ENCODE measurements around the gene SRGAP3.
A peak's percentile ranks its signal among the peaks of the same experiment; 100 is the strongest.
"Not testable (repeated sequence)": the region's sequence is repeated elsewhere in the genome, so short reads cannot be mapped to it uniquely, and the experiment has no call there.

The SRGAP3 gene

DNA sequence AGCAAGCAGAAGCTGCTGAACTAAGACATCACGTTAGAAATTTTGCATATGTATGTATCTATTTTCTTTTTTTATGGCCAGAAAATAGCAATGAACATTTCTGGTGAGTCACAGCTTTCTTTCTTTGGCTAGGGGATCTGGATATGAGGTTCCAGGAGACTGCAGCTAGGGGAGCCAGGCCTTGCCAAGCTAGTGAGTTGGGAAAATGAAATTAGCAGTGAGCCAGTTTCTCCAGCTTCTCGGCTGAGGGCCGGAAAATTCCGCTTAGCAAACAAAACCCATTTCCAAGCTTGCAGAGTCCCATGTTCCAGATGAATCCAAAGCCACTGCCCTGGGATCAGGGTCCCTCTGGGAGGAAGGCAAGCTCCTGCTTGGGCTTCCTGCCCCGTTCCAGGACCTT is 137.6 kb downstream of the SRGAP3 start:
- DNase-seq (ENCODE audit: low read depth), result peak; percentile 81

DNA sequence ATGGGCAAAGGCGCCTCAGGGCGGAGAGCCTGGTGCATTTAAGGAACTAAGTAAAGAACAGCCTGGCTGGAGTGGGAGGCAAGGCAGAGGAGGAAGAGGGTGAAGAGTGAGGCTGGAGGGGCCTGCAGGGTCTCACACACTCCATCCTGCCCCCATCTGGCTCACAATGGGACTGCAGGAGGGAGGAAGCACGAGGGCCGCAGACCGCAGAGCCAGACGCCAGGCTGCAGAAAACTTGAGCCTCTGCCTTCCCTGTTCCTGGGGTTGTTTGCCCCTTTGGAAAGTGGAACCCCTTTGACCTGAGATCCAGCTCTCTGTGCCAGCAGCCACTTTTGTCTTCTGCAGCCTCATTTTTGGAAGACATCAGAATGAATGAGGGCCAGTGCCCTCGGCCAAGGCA is 138.0 kb downstream of the SRGAP3 start:
- DNase-seq (ENCODE audit: low read depth), result no peak

DNA sequence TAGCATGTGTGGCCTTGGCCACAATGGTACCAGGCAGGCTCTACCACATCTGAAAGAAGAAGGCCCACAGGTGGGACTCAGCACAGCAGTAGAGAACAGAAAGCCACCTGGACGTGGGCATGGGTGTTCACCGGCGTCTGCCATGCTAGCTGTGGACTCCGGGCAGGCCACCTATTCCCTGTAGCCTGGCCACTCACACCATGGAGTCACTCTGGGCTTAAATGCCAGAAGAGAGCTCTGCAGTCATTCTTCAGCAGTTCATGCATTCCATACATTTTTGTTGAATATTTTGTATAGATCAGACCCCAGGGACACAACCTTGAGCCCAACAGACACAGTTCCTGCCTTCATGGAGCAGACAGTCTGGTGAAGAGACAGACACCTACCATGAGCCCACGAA is 138.6 kb downstream of the SRGAP3 start:
- DNase-seq (ENCODE audit: low read depth), result no peak

DNA sequence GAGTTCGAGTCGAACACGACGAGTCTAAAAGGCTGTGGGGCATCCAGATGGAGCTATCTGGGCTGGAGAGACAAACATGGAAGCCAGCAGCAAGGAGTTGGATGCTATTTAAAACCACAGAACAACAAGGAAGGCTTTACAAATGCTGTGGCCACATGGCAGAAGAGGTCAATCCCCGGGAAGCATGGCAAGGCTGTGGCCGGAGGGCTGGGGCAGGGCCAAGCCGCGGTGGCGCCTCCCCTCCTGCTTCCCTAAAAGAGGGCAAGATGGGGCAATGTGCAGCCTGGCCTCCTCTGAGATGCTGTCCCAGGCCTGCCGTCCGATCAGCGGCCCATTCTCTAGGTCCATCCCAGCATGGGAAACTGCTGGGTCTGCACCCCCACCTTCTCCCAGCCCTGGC is 139.1 kb downstream of the SRGAP3 start:
- DNase-seq (ENCODE audit: low read depth), result no peak

DNA sequence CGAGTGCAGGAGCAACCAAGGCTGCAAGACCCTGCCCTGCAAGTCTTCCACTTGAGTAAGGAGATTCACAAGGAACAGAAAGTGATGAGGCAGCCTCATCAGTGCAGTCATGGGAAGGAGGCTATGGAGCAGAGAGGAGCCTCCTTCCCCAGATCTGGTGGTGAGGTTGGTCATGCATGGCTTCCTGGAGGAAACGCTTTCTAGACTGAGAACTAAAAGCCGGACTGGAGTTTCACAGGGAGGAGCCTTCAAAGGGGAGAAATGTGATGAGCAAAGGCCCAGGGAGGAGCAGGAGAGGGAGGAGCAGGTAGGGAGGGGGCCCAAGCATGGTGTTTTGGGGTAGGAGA is 139.9 kb downstream of the SRGAP3 start:
- no peak for DNase-seq (ENCODE audit: low read depth)

DNA sequence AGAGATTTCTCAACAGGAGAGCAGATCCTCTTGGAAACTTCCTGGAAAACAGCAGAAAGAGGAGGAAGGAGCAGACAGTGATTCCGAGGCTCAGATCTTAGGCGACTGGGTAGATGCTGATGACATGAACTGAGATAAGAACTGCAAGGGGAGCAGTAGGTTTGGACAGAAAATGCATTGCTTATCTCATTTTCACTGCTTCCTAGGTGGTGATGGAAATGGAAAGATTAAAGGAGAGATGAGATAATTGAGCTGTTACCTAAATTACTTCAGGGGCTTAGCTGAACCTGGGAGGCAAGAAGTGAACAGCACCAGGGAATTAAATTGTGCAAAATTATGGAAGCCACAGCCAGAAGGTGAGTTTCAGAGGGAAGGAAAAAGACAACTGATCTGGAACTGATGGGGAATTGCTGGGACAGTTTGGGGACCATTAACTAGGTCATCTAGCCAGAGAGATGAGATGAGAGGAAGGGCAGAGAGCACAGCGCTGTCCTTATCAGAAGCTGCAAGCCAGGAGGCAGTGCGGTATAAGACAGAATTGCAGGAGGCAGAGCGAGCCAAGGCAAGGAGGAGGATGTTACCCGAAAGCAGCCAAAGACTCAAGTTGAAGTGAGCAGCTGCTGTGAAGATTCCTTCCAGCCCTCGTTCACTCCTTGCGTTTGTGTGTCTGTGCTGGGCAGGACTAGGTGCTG is 140.4 kb downstream of the SRGAP3 start:
- DNase-seq (ENCODE audit: low read depth), result no peak

DNA sequence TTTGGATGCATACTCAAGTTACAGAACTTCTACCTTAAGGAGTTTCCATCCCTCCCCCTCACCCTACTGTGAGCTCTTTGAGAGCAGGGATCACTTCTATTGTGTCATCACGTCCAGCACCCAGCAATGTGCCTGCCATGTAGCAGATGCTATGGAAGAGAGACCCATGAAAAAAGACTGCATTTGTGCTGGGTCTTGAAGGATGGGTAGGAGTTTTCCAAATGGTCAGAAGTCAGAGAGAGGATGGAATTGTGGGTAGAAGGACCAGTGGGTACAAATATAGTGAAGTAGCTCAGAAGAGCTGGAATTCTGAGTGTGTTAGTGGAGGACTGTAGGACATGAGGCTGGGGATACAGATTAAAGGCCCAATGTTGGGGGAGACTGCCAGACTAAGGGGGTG is 141.7 kb downstream of the SRGAP3 start:
- no peak for DNase-seq (ENCODE audit: low read depth)

DNA sequence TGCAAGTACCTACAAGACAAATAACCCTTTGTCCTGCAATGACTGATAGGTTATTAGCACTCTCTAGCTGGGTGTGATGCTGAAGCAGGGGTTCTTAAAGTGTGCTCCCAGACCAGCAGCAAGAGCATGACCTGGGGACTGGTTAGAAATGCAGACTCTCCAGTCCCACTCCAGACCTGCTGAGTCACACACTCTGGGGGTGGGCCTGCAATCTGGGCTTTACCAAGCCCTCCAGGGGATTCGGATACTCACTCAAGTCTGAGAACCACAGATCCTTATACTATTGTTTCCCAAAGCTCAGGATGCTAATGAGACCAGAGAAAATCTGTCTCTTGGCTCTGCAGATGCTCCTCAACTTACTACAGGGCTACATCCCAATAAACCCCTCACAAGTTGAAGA is 144.0 kb downstream of the SRGAP3 start:
- DNase-seq (ENCODE audit: low read depth), result no peak

DNA sequence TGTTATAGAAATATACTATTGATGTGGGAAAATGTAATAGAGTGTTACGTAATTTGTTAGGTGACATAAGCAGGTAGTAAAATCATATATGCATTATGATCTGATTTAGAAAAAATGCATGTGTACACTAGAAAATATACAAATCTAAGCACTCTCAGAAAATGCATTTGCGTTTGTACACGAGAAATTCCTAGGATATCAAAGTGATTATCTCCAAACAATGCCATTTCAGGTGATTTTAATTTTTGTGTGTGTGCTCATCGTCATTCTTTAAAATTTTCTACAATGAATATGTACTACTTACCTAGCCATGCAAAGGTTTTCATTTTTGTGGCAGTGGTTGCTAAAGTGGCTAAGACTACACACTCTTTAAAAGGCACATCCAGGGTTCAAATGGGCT is 145.3 kb downstream of the SRGAP3 start:
- DNase-seq (ENCODE audit: low read depth), result no peak

DNA sequence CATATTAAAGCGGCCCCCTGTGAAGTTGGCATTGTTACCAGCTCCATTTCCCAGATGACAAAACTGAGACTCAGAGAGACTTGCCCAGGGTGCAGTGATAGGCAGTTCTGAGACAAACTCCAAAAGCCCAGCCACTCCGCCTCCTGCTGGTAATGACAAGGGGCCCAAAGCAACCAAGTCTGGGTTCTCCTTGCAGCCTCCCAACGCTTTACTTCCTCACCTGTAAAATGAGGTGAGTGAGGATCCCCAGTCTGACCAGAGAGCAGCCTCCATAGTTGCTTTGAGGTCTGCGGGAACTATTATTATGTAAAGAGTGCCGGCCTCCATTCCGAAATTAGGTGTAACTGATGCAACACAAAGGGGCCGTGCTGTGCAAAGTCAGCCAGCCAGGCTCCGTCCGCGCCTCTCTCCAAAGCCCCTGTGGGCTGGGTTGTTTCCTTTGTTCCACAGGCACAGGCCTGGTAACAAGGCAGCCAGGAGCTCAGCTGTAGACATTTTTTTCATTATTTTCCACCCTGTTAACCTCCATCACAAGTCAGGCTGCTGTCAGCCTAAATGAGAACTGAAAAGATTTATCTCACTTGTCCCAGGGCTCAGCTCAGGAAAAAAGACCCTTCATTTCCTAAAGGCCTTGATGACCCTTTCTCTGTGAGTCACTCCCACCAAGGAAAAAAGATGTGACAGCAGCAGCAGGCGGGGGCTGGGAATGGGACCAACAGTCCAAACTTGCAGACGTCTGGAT is 147.0 kb downstream of the SRGAP3 start:
- DNase-seq (ENCODE audit: low read depth), result no peak

DNA sequence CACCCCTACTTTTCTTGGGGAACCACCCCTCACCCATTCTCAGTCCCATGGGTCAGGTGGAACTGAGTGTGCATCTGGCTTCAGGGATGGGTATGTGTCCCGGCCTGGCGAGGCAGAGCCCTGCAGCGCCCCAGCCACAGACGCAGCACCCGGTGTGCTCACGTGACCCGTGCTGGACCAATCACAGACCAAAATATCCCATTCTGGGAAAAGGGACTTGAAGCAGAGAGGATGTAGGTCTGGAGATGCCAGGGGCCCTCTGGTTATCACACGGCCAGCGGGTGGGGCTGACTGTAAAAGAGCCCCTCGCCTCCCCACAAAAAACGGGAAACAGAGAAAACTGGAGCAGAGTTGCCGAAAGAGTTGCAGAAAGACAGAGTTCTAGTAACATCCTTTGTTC is 148.2 kb downstream of the SRGAP3 start:
- DNase-seq (ENCODE audit: low read depth), result no peak

DNA sequence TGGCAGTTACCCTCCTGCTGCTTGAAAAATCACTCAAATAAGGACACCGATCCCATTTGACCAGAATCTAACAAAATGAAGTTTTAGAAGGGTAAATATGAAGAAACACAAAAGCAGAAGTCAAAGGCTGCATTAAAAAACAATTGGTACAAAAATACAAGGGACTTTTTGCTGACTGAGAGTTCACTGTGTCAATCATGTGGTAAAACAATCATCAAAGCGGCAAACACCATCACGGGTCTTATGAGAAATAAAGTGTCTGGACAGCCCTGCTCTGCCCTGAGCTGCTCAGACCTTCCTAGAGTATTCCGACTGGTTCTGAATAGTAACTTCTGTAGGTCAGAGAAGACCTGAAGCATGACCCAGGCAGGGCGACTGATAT is 148.9 kb downstream of the SRGAP3 start:
- DNase-seq (ENCODE audit: low read depth), result no peak

DNA sequence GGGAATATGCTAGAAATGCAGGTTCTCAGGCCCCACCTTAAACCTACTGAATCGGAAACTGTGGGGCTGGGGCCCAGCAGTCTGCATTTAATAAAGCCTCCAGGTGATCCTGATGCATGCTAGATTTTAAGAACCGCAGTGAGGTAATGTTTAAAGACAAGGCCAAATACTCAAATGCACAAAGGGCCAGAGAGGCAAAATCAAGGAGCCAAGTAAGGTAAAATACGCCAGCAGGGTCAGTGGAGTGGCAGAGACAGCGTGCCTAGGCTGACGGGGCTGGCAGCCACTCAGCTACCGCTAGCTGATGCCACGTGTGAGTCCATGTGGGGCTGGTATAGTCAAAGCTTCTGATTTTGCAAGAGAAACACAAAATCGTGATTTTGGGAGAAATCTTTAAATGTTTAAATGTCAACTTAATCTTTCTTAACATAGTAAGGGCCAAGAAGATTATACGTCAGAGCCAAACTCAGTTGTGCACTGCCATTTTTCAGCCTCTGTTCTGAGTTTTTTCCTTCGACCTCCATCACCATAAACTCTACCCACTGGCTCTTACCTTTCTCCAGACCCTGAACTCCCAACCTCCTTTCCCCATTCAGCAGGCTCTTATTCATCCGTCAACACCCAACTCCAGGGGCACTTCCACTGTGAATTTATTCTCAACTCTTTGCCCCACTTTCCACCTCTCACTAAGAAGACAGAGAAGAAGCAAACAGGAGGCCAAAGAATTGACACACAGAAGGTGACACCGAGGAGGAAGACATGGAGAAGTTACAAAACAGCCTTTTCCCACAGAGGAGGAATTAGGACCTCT is 149.5 kb downstream of the SRGAP3 start:
- DNase-seq (ENCODE audit: low read depth), result no peak

DNA sequence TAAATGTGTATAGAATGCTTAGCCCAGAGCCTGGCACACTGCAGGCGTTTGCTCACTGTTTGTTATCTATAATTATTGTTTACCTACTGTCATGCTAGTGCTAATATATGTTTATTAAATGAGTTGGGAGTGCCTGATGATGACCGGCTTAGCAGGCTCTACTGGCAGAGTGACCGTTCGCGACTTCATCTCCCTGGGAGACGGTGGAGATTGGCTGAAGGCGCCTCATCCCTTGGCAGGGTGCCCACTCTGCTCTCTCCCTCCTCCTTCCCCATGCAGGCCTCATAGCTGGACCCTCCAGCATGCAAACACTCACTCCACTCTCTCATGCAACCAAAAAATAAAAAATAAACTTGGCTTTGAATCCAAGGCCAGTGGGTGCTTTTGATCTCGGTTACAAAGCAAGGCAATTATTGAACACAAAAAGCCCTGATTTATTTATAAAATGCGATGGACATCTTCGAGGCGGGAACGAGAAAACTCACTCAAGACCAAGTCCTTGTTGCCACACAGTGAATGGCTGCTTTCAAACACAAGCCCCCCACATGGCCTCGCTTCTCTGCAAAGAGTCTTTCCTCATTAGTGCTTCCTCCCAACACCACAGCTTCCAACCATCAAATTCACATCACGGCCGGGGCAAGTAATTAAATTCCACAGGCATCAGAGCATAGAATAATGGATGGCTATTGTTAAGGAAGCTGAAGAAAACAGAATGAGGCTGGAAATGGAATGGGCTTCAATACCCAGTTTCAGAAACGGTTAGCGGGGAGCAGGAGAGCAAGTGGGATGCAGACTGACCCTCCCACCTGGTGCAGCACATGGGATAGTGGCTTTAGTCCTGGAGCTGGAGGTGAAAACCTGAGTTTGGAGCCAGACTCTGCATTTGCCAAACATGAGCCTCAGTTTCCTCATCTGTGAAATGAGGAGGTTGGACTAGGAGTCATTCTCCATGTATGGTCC is 150.4 kb downstream of the SRGAP3 start:
- DNase-seq (ENCODE audit: low read depth), result no peak

DNA sequence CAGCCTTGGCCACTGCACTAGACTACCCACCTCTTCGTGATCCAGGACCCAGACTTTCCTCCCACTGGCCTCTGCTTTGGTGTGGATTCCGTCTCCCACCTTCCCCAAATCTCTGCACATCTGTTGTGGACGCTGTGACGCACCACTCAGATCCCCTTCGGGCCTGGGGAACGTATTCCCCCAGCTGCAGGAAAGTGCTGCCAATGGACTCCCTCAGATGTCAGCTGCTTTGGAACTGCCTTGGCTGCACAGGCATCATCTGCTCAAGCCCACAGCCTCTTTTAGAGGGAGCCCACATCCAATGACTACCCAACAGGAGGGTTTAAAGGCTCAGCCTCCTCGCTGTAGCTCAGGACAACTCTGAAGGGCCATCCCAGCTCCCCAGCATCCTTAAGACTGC is 152.0 kb downstream of the SRGAP3 start:
- no peak for DNase-seq (ENCODE audit: low read depth)

DNA sequence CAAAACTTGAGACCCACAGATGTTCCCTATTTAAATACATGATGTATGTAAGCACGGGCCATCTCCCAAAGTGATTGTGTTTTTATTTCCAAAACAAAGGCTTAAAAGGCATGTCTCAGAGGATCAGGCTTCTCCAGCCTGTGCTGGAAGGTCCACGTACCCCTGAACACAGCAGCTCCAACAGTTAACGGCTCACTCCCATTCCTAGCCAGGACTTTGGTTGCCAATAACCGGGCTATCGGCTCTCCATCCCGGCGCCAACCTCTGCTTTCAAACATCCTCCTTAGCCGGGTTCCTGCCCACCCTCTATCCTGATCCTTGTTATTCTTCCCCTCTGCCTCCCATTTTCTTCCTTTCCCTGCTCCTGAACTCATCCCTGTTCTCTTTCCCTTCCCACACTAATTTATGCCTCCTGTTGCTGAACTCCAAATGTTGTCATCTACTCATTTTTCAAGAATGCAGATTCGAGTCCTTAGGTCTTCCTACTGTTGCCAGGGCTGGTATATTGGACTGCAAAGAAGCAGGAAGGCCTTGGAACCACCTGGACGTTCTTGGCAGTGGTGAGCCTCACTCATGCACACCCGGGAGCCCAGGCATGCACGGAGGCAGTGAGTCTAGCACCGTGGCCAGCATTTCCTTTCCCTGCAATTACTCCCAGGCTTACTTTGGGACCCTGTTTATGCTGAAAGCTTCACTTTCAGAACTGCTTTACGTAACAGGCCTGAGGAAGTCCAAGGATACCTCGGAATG is 157.8 kb downstream of the SRGAP3 start:
- DNase-seq (ENCODE audit: low read depth), result no peak

DNA sequence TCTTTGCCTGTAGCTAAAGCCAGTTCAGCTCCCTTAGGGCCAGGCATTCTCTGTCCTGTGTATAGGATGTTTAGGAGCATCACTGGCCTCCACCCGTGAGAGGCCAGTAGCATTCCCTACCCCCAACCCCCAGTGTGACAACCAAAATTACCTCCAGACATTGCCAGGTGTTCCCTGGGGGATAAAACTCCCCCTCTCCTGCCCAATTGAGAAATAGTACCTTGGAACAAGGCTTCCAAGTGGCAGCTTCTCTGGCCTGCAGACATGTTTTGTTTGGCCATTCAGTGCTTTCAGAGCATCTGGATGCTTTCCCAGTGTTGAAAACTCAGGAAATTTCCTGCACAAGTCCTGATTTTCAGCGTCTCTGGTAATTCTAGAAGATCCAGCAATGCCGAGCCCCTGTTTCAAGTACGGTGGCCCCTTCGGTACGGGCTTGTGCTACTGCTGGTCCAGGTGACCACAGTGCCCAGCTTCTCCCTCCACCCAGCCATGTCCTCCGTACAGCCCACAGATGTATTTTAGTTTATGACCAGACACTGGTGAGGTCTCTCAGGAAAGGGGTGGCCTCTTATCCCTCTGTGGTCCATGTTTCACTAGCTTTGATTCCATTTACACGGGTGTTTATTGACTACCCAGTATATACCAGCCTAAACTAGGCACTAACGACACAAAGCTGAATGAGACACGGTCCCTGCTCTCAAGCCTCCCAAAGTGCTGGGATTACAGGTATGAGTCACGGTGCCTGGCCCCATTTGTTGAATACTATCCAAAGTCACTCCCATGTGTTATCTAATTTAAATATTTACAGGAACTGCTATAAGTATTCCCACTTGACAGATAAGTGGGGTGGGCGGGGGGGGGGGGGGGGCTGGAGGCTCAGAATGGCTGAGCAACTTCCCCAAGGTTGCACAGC is 160.7 kb downstream of the SRGAP3 start:
- DNase-seq (ENCODE audit: low read depth), result no peak

DNA sequence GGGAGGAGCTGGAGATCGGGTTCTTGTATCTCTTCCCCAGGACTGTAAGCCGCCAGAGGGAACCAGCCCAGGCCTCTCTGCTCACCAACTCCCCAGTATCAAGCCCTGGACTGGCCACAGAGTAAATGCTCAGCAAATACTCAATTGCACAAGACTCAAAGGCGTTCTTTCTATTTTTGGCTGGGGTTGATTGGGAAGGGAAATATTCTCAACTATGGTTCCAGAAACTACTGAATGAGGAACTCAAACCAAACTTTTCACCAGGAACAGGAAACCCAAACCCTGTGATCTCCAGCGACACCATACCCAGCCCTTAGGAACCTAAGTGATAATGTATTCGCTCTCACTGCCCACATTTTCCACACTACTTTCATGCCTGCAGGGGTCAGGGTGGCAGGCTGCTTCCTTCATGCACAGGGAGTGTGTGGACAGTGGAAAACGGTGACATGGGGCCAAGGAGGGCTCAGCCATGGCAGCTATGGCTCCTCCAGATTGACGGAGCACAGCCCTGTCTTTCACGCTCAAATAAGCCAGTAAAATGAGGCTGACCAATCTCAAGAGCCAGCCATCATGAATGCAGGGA is 161.5 kb downstream of the SRGAP3 start:
- no peak for DNase-seq (ENCODE audit: low read depth)

DNA sequence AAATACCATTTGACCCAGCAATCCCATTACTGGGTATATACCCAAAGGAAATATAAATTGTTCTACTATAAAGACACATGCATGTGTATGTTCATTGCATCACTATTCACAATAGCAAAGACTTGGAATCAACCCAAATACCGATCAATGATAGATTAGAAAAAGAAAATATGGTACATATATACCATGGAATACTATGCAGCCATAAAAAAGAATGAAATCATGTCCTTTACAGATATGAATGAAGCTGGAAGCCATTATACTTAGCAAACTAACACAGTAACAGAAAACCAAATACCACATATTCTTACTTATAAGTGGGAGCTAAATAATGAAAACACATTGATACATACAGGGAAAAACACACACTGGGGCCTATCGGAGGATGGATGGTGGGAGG is 164.0 kb downstream of the SRGAP3 start:
- not testable (repeated sequence) for DNase-seq (ENCODE audit: low read depth)

Measured in stromal cell of bone marrow (primary cell).